Gastrocnemius medialis (tissue), 4 donors: Measurements from ENCODE around the gene NFATC4.

Experiments used
- POLR2A ChIP-seq, 2 donors: fragments of 450-650 bp; IDR thresholded peaks; one replicate each; pipeline ENCODE4 v1.6.1; 2017; ENCODE audit warnings: antibody characterized with exemption in 2 of 2, mild to moderate bottlenecking in 2 of 2, moderate library complexity in 2 of 2
- TF ChIP-seq, protein P1 (sequence below), 5 experiments: fragments of 450-650 bp in 3 of 5; fragments of 200-600 bp in 2 of 5; sonication (generic) in 2 of 5; IDR thresholded peaks in 4 of 5; conservative IDR thresholded peaks in 1 of 5; 1 replicate in 4 of 5; 2 replicates in 1 of 5; pipeline ENCODE4 v1.5.1; 2016 to 2019; ENCODE audit warnings: antibody characterized with exemption in 5 of 5, mild to moderate bottlenecking in 3 of 5, moderate library complexity in 3 of 5

DNA sequence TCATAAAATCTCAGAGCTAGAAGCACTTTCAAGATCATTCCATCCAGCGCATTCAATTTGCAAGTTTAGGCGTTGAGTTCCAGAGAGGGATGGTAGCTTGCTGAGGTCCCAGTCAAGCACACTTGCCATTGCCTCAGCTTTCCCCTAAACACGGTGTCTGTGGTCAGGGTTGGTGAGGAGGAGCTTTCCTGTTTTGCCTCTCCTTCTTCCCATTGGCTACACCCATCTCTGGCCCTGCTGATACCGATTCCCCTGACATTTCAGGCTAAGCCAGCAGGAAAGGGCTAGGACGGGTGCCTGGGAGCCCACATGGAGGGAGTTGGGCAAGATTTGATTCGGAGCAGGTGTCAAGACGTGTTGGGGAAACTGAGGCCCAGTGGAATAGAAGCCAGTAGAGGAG lies 9.1 kb downstream of the NFATC4 start:
- TF ChIP-seq, protein P1, sequence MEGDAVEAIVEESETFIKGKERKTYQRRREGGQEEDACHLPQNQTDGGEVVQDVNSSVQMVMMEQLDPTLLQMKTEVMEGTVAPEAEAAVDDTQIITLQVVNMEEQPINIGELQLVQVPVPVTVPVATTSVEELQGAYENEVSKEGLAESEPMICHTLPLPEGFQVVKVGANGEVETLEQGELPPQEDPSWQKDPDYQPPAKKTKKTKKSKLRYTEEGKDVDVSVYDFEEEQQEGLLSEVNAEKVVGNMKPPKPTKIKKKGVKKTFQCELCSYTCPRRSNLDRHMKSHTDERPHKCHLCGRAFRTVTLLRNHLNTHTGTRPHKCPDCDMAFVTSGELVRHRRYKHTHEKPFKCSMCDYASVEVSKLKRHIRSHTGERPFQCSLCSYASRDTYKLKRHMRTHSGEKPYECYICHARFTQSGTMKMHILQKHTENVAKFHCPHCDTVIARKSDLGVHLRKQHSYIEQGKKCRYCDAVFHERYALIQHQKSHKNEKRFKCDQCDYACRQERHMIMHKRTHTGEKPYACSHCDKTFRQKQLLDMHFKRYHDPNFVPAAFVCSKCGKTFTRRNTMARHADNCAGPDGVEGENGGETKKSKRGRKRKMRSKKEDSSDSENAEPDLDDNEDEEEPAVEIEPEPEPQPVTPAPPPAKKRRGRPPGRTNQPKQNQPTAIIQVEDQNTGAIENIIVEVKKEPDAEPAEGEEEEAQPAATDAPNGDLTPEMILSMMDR (IDR thresholded peaks at IDR 0.05 in 4 of 5, conservative IDR thresholded peaks at IDR 0.05 in 1 of 5), result no peak
- no peak for TF ChIP-seq POLR2A (IDR thresholded peaks at IDR 0.05)
